NCI-H446 treated with DMSO at 0.1 percent for 48 hours (cell line): ENCODE measurements around the gene MOBP.
"Not testable (repeated sequence)": the region's sequence is repeated elsewhere in the genome, so short reads cannot be mapped to it uniquely, and the experiment has no call there.

Source experiments
- DNase-seq: peaks from one replicate; lab custom pipeline; 2025; lab: John Stamatoyannopoulos, UW

The MOBP gene

GRCh38 chr3:39467394-39468107 is at the start of gene MOBP:
Gene MOBP (plus strand): TSS chr3:39467680. CDS start chr3:39502070, 34,390 bp downstream.
- no peak for DNase-seq

GRCh38 chr3:39418556-39419225 is 48.8 kb upstream of the MOBP start:
- not testable (repeated sequence) for DNase-seq

- no peak for DNase-seq
Measured at GRCh38 chr3:39419742-39420315, 47.7 kb upstream of the MOBP start.

GRCh38 chr3:39420543-39420942 is 46.9 kb upstream of the MOBP start:
- DNase-seq, result no peak

- DNase-seq, result no peak
Measured at GRCh38 chr3:39423436-39423970, 44.0 kb upstream of the MOBP start.

- DNase-seq, result no peak
Measured at GRCh38 chr3:39426312-39426711, 41.2 kb upstream of the MOBP start.

GRCh38 chr3:39427506-39427905 is 40.0 kb upstream of the MOBP start:
- DNase-seq, result no peak

GRCh38 chr3:39428745-39429201 is 38.7 kb upstream of the MOBP start:
- no peak for DNase-seq

GRCh38 chr3:39429466-39429865 is 38.0 kb upstream of the MOBP start:
- no peak for DNase-seq

- DNase-seq, result no peak
Measured at GRCh38 chr3:39432342-39432741, 35.1 kb upstream of the MOBP start.

GRCh38 chr3:39433642-39434041 is 33.8 kb upstream of the MOBP start:
- no peak for DNase-seq

GRCh38 chr3:39434574-39434973 is 32.9 kb upstream of the MOBP start:
- DNase-seq, result no peak

- no peak for DNase-seq
Measured at GRCh38 chr3:39435006-39435748, 32.3 kb upstream of the MOBP start.

- no peak for DNase-seq
Measured at GRCh38 chr3:39438880-39439279, 28.6 kb upstream of the MOBP start.

GRCh38 chr3:39440316-39440715 is 27.2 kb upstream of the MOBP start:
- no peak for DNase-seq

- no peak for DNase-seq
Measured at GRCh38 chr3:39443530-39443929, 23.9 kb upstream of the MOBP start.

GRCh38 chr3:39445927-39446326 is 21.6 kb upstream of the MOBP start:
- DNase-seq, result no peak

- DNase-seq, result no peak
Measured at GRCh38 chr3:39446444-39446843, 21.0 kb upstream of the MOBP start.

- DNase-seq, result peak; percentile 20
Measured at GRCh38 chr3:39447637-39448483, 19.6 kb upstream of the MOBP start.

GRCh38 chr3:39448506-39449233 is 18.8 kb upstream of the MOBP start:
- no peak for DNase-seq

GRCh38 chr3:39449796-39450195 is 17.7 kb upstream of the MOBP start:
- no peak for DNase-seq
